KMS-11 (cell line): ENCODE results near the gene NVL.

Source experiments
- H2AFZ ChIP-seq: fragments of 200-600 bp; sonication (generic); 2 replicates; pipeline ENCODE4 v1.6.1; 2016; ENCODE audit warnings: antibody characterized with exemption, mixed run types, low read depth
- H3K27ac ChIP-seq: fragments of 200-600 bp; sonication (generic); 2 replicates; pipeline ENCODE4 v1.6.1; 2016; ENCODE audit warnings: mild to moderate bottlenecking, mixed run types
- H3K27me3 ChIP-seq: fragments of 200-600 bp; sonication (generic); 2 replicates; pipeline ENCODE4 v1.6.1; 2017; ENCODE audit warnings: mild to moderate bottlenecking, low read depth, mixed run types, moderate library complexity; ENCODE audit not compliant: insufficient read depth
- H3K36me3 ChIP-seq: fragments of 200-600 bp; sonication (generic); 2 replicates; pipeline ENCODE4 v1.6.1; 2017; ENCODE audit warnings: mild to moderate bottlenecking, mixed run types; ENCODE audit not compliant: insufficient read depth
- H3K4me1 ChIP-seq: fragments of 200-600 bp; sonication (generic); 2 replicates; pipeline ENCODE4 v1.6.1; 2016; ENCODE audit warnings: mild to moderate bottlenecking, low read depth, mixed run types; ENCODE audit not compliant: poor library complexity, severe bottlenecking
- H3K4me2 ChIP-seq: fragments of 200-600 bp; sonication (generic); 2 replicates; pipeline ENCODE4 v1.7.0; 2016; ENCODE audit warnings: mild to moderate bottlenecking, mixed run types
- H3K4me3 ChIP-seq: fragments of 200-600 bp; sonication (generic); IDR thresholded peaks from 2 replicates; pipeline ENCODE4 v1.6.1; 2017; ENCODE audit warnings: low read depth, low read length, mixed read lengths; ENCODE audit not compliant: insufficient read depth
- H3K79me2 ChIP-seq: fragments of 200-600 bp; sonication (generic); 2 replicates; pipeline ENCODE4 v1.6.1; 2016; ENCODE audit warnings: low read depth, mixed run types; ENCODE audit not compliant: insufficient read depth
- H3K9ac ChIP-seq: fragments of 200-600 bp; sonication (generic); 2 replicates; pipeline ENCODE4 v1.6.1; 2016; ENCODE audit warnings: mild to moderate bottlenecking, mixed run types
- H4K20me1 ChIP-seq: fragments of 200-600 bp; sonication (generic); 2 replicates; pipeline ENCODE4 v1.6.1; 2016; ENCODE audit warnings: mild to moderate bottlenecking, mixed run types; ENCODE audit not compliant: insufficient read depth
- CTCF ChIP-seq: fragments of 200-600 bp; sonication (generic); conservative IDR thresholded peaks from 2 replicates; pipeline ENCODE4 v1.6.1; 2017; ENCODE audit warnings: low read depth, mild to moderate bottlenecking, antibody characterized with exemption, low read length, moderate library complexity, mixed read lengths

The NVL gene

DNA sequence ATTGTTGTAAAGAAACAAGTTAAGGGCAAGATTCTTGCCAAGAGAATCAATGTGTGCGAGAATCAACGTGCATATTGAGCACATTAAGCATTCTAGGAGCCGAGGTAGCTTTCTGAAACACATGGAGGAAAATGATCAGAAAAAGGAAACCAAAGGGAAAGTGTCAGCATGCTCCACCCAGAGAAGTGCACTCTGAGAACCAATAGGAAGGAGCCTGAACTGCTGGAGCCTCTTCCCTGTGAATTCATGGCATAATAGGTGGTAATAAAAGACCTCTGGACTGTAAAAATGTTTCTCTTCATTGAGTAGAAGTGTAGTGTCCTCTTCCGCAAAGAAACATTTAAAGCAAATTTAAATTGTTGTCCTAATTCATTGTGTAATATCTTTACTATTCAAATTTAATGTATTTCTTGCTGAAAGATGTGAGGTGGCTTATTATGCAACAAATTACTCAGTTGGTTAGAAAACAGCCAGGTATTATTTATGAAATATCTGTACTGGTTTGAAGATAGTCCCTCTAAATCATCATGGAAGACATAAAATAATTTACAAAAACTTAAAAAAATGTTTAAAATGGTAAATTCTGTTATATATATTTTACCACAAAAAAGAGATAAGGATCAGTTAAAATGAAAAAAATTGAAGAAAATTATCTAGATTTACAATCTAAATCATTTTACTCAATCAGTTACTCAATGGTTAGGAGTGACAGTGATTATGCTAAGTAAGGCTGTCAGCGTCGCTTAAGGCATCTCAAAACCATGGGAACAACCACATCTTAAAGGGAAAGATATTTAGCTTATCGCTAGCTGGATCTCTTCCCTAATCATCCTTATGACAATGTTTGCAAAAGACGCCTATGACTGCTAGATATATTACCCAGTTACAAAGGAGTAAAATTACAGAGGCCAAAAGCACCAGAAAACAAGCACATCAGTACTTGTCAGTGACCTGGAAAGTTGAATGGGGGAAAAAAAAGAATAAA is 31.3 kb downstream of the NVL start:
- Histone ChIP-seq H3K9ac (no peak overlapping the region), H3K27me3 (no peaks in the 10 kb centered on the region), H3K36me3 (peaks cover 25% of the 10 kb centered on the region; the same call in 1 of the 2 replicates), H3K79me2 (no peaks in the 10 kb centered on the region), H4K20me1 (no peaks in the 10 kb centered on the region), H3K4me2 (no peak overlapping the region), H3K4me1 (no peaks in the 10 kb centered on the region), H3K4me3 (no peak overlapping the region), H2AFZ (no peak overlapping the region), H3K27ac (no peak overlapping the region)
- no peak for TF ChIP-seq CTCF

DNA sequence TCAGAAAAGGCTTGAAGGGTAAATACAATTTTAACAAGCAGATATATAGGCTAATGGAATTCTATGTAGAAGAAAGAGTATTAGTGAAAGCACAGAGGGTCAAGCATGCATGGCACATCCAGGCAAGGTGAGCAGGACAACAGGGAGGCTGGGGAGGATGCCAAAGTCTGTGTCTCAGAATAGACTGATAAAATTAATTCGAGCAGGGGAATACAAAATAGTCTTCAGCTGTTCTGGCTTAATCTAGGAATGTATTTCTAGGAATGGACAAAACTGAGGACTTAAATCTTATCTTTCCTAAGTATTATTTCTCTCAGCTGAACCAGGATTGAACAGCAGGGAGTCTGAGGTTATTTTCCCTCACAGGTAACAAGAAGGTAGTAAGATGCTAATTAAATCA is 35.2 kb downstream of the NVL start:
- H2AFZ ChIP-seq = no peak overlapping the region
- H3K4me1 ChIP-seq = no peaks in the 10 kb centered on the region
- H3K9ac ChIP-seq = no peak overlapping the region
- H3K27ac ChIP-seq = no peak overlapping the region
- peaks cover 4% of the 10 kb centered on the region; the same call in 1 of the 2 replicates for H4K20me1 ChIP-seq
- no peak for TF ChIP-seq CTCF
- no peak overlapping the region for H3K4me2 ChIP-seq
- H3K36me3 ChIP-seq = peaks cover 6% of the 10 kb centered on the region; the same call in 1 of the 2 replicates
- H3K79me2 ChIP-seq = no peaks in the 10 kb centered on the region
- H3K4me3 ChIP-seq = no peak overlapping the region
- H3K27me3 ChIP-seq = no peaks in the 10 kb centered on the region

DNA sequence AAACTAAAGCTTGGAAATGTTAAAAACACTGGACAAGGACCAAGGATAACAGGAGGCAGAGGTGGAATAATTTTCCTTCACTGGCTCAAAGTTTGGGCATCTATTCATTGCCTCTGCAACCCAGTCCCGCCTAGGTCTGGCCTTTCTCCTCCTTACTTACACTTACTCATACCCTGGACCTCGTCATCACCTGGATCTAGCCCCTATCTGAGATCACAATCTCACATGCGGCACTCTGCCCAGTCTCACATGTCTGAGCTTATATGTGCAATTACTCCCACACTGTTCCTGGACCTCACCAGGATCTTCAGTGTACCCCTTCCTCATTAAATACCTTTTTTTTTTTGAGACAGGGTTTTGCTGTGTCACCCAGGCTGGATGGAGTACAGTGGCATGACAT is 37.6 kb downstream of the NVL start:
- Histone ChIP-seq H3K27ac (no peak overlapping the region), H3K4me2 (no peak overlapping the region), H3K9ac (no peak overlapping the region), H3K36me3 (peaks cover 6% of the 10 kb centered on the region; the same call in 1 of the 2 replicates), H2AFZ (no peak overlapping the region), H3K79me2 (no peaks in the 10 kb centered on the region), H3K4me3 (no peak overlapping the region), H4K20me1 (peaks cover 4% of the 10 kb centered on the region; the same call in 1 of the 2 replicates), H3K27me3 (no peaks in the 10 kb centered on the region), H3K4me1 (no peaks in the 10 kb centered on the region)
- TF ChIP-seq CTCF = no peak

GRCh38 chr1:224289396-224289795 is 40.6 kb downstream of the NVL start:
- TF ChIP-seq CTCF = no peak
- Histone ChIP-seq H2AFZ (no peak overlapping the region), H3K4me1 (no peaks in the 10 kb centered on the region), H3K79me2 (no peaks in the 10 kb centered on the region), H3K27ac (no peak overlapping the region), H3K36me3 (peaks cover 6% of the 10 kb centered on the region; the same call in 1 of the 2 replicates), H3K27me3 (no peaks in the 10 kb centered on the region), H4K20me1 (peaks cover 4% of the 10 kb centered on the region; the same call in 1 of the 2 replicates), H3K4me2 (no peak overlapping the region), H3K9ac (no peak overlapping the region), H3K4me3 (no peak overlapping the region)
